GM21529 (cell line): ENCODE results near the gene MFAP3.
"Not testable (repeated sequence)": the region's sequence is repeated elsewhere in the genome, so short reads cannot be mapped to it uniquely, and the experiment has no call there.

Experiments
- ATAC-seq: cut with Tn5 transposase; IDR thresholded peaks from one replicate; pipeline ENCODE4 v1.9.1; 2021; ENCODE audit not compliant: unreplicated experiment

The MFAP3 gene

GRCh38 chr5:154038707-154039457 lies at the start of gene MFAP3, which contains the start of gene FAM114A2:
MFAP3 (plus strand) TSS chr5:154038967; CDS start chr5:154049723, 10,756 bp downstream.
FAM114A2 (minus strand) TSS chr5:154038910; CDS start chr5:154034953, 3,957 bp downstream.
- ATAC-seq: peak; percentile 97

DNA sequence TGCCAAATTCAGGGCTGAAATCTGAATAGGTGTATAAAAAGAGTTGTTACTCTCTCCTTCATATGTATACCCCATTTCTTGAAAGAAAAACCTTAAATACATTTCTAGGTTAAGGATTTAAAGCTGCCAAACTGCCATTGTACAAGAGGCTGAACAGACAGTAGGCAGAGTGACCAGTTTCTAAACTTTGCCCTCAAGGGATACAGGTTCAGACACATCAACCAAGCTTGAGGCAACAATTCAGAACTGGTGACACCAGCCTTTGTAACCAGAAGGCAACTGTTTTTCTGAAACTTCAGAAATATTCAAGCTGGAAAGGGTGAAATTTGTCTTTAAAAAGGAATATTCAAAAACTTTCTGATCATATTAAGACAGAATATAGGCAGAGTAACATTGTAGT lies 47.6 kb upstream of the MFAP3 start:
- ATAC-seq: no peak

GRCh38 chr5:153998010-153998409 lies 40.8 kb upstream of the MFAP3 start:
- no peak for ATAC-seq

DNA sequence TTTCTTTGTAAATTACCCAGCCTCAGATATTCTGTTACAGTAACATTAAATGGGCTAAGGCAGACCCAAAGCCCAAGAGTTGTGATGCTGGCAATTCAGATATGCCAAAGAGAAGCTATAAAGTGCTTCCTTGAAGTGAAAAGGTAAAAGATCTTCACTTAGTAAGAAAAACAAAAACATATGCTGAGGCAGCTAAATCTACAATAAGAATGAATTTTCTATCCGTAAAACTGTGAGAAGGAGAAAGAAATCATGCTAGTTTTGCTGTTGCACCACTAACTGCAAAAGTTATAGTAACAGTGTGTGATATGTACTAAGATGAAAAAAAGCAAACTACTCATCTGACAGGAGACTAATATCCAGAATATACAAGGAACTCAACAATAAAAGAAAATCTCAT lies 40.0 kb upstream of the MFAP3 start:
- no peak for ATAC-seq

- ATAC-seq: no peak
Measured at GRCh38 chr5:153999995-154000394, 38.8 kb upstream of the MFAP3 start.

GRCh38 chr5:154000703-154001102 lies 38.1 kb upstream of the MFAP3 start:
- ATAC-seq: no peak

GRCh38 chr5:154002093-154002492 lies 36.7 kb upstream of the MFAP3 start:
- ATAC-seq: no peak

DNA sequence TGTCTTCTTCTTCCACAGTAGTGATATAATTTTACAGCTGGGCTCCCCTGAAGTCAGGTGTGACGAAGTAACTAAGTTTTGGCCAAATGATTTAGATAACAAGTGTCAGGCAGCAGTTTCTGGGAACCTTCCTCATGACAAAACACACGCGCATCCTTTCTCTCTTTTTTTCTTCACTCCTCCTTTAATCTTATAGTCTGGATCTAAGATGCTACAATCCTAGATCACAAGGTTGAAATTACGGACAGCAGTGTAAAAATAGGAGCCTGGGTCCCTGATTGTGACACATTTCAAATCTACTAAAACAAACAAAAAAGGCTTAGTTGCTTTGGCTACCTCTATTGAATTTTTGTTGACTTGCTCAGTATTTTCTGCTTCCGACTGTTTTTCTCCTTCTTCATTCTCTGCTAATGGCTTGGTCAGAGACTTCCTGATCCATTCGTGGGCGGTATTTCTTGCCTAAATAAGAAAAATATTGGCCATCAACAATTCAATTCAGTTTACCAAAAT lies 36.2 kb upstream of the MFAP3 start:
- no peak for ATAC-seq

GRCh38 chr5:154005648-154006047 lies 33.1 kb upstream of the MFAP3 start:
- ATAC-seq: no peak

GRCh38 chr5:154010660-154011059 lies 28.1 kb upstream of the MFAP3 start:
- no peak for ATAC-seq

- no peak for ATAC-seq
Measured at GRCh38 chr5:154015071-154015693, 23.6 kb upstream of the MFAP3 start.

DNA sequence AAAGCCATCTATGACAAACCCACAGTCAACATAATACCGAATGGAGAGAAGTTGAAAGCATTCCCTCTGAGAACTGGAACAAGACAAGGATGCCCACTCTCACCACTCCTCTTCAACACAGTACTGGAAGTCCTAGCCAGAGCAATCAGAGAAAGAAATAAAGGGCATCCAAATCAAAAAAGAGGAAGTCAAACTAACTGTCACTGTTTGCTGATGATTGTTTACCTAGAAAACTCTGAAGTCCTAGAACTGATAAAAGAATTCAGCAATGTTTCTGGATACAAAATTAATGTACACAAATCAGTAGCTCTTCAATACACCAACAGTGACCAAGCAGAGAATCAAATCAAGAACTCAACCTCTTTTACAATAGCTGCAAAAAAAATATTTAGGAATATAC lies 19.8 kb upstream of the MFAP3 start:
- ATAC-seq: not testable (repeated sequence)

- ATAC-seq: no peak
Measured at GRCh38 chr5:154025951-154026350, 12.8 kb upstream of the MFAP3 start.

GRCh38 chr5:154031937-154032489 lies 6.8 kb upstream of the MFAP3 start:
- no peak for ATAC-seq

GRCh38 chr5:154034944-154035343 lies 3.8 kb upstream of the MFAP3 start:
- no peak for ATAC-seq

DNA sequence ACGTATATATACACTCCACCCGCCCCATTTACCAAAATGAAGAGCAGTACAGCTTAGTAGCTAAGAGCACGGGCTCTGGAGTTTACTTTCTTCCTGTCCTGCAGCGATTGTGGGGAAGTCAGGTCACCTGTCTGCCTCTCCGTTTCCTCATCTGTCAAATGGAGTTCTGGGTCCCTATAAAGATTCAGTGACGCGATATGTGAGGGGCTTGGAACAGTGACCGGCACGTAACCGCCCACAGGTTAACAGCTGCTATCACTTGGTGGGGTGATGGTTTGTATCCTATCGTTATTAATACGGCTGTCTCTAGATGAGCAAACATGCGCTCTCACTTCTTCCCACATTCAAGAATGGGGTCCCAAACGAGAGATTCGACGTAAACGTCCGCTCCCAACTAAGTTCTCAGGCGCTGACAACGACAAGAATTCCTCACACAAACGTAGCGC lies 483 bp upstream of the MFAP3 start:
- ATAC-seq: peak; percentile 59

GRCh38 chr5:154039458-154039829 lies 677 bp downstream of the MFAP3 start:
- no peak for ATAC-seq

DNA sequence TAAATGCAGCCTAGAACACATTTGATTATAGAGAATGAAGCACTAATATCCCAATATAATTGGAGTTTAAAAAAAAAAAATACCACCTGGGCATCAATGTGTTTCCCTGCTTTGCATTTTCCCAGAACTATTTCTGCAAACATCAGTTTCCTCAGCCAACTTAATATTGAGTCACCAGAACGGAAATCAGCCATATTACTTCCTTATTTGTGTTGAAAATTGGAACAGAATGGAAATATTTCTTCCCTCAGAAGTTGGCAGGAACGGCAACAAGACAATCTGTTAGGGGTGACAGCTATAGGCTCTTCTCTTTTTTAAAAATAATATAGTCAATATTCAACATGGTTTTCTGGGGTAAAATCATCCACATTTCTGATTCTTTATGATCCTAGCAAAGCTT lies 4.0 kb downstream of the MFAP3 start:
- no peak for ATAC-seq

DNA sequence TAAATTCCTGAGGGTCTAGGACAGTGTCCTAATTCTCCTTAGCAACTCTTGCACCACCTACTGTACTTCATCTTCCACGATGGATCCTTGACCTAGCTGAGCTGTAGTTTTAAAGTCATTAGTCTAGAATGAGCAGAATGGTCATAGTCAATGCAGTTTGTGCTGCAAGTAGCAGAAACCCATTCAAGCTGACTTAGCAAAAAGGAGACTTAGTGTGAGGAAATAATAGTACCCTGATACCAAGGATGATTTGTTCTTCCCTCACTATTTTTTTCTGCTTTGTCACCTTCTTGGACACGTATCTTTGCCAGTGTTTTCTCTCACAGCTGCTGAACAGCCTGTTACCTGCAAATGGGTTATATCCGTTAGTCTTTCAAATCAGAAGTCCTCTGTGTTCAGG lies 5.3 kb downstream of the MFAP3 start:
- ATAC-seq: no peak

GRCh38 chr5:154044581-154044980 lies 5.8 kb downstream of the MFAP3 start:
- no peak for ATAC-seq

GRCh38 chr5:154046486-154046885 lies 7.7 kb downstream of the MFAP3 start:
- ATAC-seq: no peak

- peak; percentile 52 for ATAC-seq
Measured at GRCh38 chr5:154047324-154047723, 8.6 kb downstream of the MFAP3 start.
